Stimulated activated CD8-positive, alpha-beta memory T cell treated with anti-CD3 and anti-CD28 coated beads, Interleukin-4, amount 100 ng/mL, for 24 hours (primary cell): Measurements from ENCODE around the gene ITPRIP.

ENCODE experiments used
- DNase-seq: peaks from one replicate; pipeline ENCODE4 v3.0.0-alpha.2; 2020; ENCODE audit warnings: low read depth

The ITPRIP gene

GRCh38 chr10:104279550-104280259 lies 58.6 kb downstream of the ITPRIP start:
- no peak for DNase-seq

GRCh38 chr10:104277785-104278184 lies 60.5 kb downstream of the ITPRIP start:
- DNase-seq, result no peak

DNA sequence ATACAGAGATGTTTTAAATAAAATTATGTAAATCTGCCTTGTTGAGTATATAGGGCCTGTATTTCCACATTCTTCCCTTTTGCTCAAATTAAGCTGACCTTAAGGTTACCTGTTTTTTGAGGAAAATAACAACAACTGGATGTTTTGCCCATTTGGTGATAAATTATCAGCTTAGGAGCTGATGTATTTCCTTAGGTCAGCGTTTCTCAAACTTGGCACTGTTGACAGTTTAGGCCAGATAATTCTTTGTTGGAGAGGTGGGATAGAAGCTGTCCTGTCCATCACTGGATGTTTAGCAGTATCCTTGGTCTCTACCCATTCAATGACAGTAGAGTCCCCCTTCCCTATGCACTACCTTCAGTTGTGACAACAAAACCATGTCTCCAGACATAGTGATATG lies 62.1 kb downstream of the ITPRIP start:
- no peak for DNase-seq

DNA sequence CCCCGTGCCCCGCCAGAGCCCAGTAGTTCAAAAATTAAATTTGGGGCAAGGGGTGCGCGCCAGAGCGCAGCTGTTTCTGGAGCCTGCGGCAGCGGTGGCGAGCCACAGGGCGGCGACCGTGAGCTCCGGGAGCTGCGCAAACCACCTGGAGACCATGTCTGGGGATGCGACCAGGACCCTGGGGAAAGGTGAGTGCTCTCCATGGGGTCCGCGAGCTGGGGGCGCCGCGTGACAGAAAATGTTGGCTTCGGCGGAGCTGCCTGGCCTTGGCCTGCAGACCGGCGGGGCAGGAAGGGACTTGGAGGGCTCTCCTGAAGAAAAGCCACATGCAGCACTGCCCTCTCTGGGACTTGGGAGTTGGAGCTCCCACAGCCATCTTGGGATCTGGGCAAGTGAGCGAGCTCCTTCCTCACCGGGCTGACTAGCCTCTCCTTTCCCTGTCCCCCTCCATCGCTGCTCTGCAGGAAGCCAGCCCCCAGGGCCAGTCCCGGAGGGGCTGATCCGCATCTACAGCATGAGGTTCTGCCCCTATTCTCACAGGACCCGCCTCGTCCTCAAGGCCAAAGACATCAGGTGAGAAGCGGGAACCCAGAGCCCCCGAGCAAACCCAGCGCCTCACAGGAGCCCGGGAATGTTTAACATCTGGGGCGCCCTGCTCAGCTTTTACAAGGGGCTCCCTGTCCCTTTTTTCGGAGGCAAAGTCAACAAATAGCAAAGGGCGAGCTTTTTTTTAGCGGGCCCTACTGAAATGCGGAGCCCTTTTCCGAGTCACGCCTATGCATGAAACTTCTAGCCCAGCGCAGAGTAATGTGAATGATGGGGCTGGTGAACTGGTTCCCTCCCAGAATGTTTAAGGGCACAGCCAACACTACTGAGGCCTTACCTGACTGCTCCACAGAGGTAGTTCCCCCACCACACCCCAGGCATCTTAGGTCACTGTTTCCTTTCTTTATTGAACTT lies 63.2 kb downstream of the ITPRIP start:
- peak; percentile 16 for DNase-seq

DNA sequence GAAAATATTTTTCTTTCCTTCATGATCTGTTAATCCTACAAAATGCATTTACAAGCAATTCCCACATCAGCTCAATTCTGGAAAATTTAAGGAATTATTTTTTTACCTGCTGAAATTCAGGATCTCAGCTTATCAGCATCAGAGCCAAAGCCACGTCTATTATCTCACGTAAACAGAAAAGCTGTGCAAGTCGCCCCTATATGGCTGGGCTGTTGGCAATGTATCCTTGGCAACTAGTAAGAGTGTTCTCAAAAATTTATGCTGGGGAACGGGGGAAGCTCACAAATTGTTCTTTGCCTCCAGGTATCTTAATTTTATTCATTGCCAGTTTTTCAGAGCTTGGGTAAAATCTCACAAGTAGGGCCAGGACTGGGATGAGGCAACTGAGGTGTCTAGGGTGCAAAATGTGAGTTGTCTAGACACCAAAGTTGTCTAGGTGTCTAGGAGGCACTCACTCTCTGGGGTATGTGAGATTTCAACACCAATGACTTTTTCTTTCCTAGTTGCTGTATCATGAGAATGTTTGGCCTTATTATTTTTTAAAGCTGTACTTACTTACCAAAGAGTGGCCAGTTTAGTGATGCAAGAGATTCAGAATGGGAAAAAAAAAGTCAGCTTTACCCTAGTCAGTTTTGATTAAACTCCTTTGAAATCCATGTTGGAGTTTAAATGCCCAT lies 64.2 kb downstream of the ITPRIP start:
- DNase-seq, result no peak

- DNase-seq, result no peak
Measured at GRCh38 chr10:104273286-104273685, 65.0 kb downstream of the ITPRIP start.

- peak; percentile 97 for DNase-seq
Measured at GRCh38 chr10:104268713-104269645, 69.3 kb downstream of the ITPRIP start, which contains the start of gene GSTO2. Gene GSTO2 (plus strand): TSS chr10:104269184. CDS start chr10:104274916, 5,732 bp downstream.

DNA sequence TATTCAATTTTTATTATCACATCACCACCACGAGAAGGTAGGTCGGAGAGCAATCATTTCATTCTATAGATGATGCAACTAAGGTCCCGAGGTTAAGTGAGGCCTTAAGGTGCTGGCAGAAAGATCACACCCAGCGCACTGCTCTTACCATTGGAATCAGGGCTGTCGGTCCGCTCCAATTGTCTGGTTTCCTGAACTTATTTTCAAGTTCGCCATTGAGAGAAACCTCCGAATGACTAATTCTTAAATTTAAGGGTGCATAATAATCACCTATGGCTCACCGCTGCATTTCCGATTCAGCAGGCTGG lies 69.9 kb downstream of the ITPRIP start:
- no peak for DNase-seq

GRCh38 chr10:104267721-104268404 lies 70.4 kb downstream of the ITPRIP start:
- DNase-seq, result no peak

DNA sequence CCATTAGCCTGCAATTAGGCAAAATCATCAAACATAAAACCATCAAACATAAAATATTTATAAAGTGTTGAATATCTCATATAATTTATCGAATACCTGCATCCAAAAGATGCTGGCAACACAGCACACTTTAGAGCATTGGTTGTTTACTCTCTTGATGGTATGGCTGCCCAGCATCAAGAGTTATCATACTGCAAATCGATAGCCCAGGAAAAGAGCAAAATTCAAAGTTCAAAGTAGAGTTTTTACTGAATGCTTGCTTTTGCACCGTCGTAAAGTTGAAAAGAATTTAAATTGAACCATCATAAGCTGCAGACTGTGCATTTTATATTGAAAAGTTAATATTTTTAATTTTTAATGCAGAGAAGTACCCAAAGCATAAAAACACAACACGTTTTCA lies 73.5 kb downstream of the ITPRIP start:
- no peak for DNase-seq

DNA sequence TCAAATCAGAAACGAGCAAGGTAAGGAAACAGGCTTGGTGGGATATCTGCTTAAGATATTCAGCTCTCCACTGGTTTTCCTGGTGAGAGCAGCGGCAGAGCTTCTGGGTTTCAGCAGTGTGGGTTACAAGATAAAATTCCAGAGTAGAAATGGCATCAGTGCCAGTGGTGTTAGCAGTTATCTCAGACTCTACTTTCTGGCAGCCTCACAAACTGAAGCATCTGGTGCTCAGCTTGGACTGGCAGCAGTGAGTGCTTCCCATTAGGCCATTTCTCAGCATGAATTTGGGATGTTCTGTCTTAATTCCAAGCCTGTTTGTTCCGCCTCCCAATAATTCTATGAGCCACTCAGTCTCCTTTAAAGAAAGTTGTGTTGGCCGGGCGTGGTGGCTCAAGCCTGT lies 76.2 kb downstream of the ITPRIP start:
- DNase-seq, result no peak

GRCh38 chr10:104260775-104261115 lies 77.5 kb downstream of the ITPRIP start:
- no peak for DNase-seq

GRCh38 chr10:104259999-104260774 lies 78.1 kb downstream of the ITPRIP start:
- DNase-seq, result no peak
